Glomerular visceral epithelial cell (primary cell): ENCODE data around the gene ITGA2.

Experiments used
- DNase-seq: peaks from one replicate; pipeline ENCODE4 v3.0.0-alpha.2; 2016; ENCODE audit errors: extremely low spot score

Gene ITGA2

DNA sequence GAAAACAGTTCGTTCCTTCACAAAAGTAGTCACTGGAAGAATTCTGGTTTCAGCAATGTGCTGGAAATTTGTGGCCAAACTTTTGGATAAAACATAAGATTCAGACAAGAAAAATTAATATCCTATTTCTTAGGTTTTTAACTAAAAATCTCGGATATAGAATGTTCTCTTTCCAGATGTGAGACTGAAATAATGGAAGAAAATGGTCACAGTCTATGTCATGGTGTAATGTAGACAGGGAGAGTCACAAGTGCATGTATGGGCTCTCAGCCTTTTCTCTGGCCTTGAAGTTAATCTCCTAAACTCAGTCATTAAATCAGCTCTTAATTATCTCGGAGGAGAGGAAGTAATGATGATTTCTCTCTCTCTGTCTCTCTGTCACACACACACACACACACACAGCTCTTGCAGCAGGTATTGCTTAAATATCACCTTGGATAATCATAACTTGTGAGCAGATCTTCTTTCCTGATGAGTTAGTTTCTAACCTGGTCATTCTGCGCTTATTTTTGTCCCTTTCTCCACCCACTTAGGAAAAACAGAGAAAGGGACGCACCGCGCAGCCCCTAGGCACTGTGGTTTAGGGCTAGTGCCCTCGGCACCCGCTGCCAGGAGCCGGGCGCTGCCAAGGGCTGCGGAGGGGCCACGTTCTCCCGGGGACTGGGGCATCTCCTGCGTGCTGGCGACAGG, 672 bp upstream of the ITGA2 start:
- peak; percentile 23 for DNase-seq

DNA sequence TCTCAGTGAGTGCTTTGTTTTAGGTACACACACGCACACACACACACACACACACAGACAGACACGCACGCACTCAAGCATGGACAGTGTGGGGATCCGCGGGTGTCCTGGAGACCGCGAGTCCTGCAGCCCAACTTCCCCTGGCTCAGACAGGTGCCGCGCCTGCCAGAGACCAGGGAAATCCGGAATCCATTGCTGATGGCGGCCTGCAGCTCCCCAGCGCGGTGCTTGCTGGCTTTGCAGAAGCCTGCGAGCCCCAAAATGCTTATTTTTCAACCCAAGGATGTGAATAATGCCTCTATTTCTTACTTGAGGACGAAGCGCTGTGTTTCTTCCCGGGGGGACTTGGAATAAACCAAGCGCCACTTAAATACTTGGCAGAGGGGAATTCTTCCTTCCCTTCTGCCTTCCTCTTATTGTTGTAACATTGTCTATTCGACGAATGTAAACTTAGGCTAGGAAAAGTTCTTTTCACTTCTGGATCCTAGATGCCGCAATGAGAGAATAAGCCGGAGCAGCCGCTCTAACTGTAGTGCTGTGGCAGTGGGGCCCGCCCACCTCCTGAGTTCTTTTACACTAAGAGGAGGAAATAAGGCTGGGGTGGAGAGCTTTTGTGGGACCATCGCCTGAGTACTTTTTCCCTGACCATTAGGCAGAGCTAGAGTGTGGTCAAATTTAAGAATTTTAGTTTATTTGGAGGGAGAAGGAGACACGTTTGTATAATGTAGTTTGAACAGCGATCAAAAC, 802 bp downstream of the ITGA2 start:
- peak; percentile 58 for DNase-seq

DNA sequence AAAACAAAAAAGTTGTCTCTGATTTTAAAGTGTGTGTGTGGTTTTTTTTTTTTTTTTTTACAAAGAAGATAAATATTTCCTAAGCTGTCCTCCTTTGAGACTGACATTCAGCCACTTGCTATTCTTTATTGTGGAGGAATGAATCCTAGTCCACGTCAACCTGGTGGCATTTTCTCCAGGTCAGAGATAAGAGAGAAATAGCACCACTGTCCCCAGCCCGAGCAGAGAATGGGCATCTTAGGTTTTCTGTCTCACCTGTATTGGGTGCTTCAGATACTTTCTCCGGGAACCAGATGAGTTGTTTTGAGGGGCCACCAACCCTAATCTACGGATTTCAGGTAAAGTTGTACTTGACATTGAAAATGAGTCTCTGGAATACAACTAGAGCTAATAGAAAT, 1.4 kb downstream of the ITGA2 start:
- DNase-seq, result no peak

DNA sequence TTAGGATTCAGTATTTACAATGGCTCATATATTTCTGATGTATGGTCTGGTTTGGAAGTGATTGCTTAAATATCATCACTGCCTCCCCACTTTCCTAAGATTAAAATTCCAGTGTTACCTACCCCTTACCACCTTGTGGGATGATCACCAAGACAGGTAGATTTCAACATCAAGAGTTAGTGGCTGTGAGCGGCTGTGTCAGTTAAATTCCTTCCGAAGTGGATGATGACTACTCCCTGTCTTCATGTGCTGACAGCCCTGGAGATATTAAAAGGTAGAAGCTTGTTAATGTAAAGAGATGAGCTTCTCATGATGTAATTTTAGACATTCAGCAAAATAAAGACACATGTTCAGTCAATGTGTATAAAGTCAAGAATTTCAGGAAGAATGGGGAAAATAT, 4.2 kb downstream of the ITGA2 start:
- DNase-seq, result no peak

DNA sequence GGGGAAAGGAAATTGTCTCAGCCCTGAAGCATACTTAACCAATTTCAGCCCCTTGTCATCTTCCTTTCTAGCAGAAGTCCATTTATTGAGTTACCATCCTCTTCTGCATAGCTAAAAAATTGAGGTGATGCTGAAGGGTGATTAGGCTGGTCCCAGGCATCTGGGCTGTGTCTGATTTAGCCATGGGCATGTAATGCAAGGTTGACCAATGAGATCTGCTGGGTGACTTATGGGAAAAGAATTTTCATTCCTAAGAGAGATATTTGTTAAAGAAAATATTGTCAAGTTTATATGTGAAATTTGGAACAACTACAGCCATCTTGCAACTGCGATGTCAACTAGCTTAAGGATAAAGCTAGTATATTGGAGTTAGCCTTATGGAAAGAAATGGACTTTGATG, 5.1 kb downstream of the ITGA2 start:
- DNase-seq, result no peak

DNA sequence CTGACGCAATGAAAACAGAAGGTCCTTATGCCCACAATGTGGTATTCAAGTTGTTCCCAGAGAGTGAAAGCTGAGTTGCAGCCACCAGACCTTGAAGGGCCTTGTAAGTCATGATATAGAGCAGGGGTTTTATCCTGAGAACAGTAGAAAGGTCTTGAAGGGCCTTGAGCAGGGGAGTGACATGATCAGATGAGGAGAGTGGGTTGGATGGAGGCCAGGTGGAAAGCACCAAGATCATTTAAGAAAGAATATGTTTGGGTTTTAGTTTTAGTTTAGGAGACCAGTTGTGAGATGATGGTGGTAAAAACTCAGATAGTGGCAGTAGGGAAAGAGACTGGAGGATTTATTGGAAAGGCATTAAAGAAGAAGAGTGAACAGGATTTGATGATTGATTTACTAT, 5.9 kb downstream of the ITGA2 start:
- no peak for DNase-seq

DNA sequence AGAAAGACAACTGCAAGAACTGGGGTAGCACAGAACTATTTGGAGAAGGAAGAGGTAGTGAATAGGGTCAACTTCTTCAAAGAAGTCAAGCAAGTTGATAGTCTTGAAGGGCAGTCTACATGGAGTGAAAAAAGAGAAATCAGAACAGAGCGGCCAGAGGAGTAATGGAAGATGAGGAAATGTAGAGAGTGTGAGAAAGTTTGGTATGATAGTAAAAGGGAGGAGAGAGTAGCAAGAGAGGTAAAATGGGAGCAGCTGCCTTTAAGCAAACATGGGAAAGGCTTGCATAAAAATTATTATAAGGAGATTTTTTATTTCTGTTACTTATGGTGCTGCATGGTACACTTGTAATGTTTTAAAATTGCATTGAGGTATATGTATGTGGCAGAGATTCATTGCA, 6.8 kb downstream of the ITGA2 start:
- no peak for DNase-seq

DNA sequence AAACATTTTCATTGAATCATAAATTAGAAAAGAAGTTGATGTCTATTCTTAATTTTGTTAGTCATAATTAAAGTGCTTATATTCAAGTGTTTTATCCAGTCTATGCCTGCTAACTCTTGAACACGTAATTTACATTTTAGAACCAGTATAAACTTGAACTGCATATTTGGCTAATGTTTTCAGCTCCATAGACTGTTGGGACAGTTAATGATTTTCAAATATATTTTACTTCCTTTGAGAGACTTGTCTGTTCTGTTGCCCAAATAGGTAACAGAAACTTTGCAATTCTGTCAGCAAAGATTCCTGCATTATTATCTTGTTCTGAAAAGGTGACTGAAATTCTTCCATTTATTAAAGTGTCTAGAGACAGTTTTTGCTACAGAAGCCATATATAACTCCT, 7.8 kb downstream of the ITGA2 start:
- no peak for DNase-seq

DNA sequence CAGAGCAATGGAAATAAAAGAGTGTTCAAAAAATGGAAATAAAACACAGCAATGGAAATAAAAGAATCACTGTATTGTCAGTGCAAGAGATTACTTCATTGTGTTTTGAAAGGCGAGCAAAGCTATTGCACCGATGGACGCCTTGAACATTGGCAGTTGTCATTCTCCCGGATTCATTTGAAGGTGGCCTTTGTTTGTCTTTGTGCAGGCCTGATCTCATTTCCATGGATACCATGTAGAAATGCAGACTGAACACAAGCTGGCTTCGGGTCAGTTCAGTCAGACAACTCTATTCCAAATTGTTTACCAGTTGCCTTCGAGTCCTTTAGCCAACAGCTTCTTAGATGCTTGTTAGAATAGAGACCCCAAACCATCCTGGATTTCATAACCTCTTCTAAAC, 8.3 kb downstream of the ITGA2 start:
- peak; percentile 32 for DNase-seq

DNA sequence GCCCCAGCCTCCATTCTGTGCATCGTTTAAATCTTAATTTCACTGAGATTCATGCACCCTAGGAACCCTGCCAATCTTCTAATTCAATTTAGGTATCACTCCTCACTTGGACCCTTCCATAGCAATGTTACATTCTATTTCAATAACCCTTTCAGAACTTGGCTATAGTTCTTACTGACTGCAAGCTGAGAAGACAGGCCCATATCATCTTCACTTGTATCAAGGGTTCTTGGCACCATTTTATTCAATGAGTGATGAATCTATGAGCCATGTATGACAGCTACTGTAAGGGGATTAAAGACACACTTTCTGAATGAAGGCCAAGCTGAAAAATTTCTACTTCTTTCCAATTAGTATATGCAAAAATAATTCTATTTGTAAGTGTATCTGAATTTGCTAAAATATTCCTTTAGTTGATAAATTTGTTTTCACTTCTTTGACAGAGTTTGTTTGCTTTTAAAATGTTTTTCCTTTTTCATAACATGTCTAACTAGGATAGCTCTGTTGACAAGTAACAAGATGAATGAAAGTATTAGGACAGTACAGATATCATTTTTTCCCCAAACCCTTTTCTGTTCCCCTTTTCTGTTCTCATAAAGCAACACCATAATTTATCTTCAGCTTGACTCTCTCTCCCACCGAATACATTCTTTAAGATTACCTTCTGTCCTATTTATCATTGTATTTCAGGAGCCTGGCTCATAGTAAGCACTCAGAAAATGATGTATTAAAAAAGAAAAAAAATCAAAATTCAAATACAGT, 9.6 kb downstream of the ITGA2 start:
- no peak for DNase-seq

DNA sequence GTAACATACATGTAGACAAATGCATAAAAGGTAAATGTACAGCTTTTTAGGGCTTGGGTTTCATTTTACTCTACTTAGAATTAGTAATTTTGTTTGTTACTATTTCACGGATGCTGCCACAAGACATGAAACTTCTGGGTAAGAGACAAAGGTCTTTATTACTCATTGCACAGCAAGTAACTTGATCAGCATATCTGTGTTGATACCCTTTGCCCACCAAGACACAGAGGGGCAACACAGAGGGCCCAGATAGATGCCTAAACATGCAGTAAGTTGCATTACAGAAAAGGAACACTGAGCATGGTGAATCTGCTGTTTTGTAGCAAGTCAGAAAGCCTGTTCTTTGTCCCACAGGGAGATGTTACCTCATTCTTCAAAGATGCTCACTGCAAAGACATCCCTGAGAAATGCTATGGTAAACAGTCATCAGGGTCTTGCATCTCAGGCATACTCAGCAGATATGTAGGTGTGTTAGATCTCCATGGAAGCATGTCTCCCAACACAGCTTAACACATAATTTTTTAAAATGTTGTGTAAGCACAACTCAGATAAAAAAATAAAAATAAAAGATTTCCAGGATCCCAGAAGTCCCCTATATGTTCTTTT, 10.3 kb downstream of the ITGA2 start:
- peak; percentile 18 for DNase-seq

DNA sequence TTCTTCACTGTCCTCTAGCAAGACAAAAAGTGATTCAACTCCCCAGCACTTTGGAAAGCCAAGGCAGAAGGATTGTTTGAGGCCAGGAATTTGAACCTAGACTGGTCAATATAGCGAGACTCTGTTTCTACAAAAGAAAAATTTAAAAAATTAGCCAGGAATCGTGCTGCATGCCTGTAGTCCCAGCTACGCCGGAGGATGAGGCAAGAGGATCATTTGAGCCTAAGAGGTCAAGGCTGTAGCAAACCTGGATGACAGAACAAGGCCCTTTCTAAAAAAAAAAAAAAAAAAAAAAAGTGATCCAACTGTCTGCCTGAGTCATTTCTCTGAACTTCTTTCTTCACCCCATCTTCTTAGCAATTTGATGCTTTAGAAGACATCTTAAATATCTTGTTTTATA, 12.4 kb downstream of the ITGA2 start:
- DNase-seq, result no peak

DNA sequence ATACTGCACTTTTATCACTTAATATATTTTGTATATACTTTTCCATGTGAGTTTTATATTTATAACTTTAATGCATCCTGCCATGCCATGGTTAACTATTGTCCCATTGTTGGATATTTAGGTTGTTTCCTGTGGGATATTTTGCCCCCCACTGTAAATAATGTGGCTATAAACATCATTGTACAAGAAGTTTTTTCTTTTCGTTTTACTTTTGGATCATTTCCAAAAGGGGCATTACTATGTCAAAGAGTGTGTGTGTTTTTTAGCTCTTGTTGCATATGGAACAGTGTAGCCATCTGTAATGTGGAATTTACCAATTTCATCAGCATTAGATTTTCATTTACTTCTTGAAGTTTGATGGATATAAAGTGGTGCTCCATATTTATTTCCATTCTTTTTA, 13.3 kb downstream of the ITGA2 start:
- no peak for DNase-seq

DNA sequence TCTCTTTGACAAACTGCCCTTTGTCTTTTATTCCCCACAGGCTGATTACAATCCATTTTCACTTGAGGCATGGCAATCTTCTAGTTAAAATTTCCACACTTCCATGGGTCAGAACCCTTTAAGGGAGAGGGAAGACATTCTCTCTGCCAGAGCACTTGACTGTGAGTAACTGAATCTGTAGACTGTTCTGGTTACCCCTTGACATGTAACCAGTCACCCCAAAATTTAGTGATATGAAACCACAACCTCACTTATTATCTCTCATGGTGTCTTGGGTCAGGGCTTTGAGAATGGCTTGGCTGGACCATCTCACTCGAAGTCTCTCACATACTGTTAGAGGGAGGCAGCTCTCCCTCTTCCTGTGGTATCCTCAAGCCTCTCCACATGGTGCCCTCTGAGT, 14.0 kb downstream of the ITGA2 start:
- DNase-seq, result no peak

DNA sequence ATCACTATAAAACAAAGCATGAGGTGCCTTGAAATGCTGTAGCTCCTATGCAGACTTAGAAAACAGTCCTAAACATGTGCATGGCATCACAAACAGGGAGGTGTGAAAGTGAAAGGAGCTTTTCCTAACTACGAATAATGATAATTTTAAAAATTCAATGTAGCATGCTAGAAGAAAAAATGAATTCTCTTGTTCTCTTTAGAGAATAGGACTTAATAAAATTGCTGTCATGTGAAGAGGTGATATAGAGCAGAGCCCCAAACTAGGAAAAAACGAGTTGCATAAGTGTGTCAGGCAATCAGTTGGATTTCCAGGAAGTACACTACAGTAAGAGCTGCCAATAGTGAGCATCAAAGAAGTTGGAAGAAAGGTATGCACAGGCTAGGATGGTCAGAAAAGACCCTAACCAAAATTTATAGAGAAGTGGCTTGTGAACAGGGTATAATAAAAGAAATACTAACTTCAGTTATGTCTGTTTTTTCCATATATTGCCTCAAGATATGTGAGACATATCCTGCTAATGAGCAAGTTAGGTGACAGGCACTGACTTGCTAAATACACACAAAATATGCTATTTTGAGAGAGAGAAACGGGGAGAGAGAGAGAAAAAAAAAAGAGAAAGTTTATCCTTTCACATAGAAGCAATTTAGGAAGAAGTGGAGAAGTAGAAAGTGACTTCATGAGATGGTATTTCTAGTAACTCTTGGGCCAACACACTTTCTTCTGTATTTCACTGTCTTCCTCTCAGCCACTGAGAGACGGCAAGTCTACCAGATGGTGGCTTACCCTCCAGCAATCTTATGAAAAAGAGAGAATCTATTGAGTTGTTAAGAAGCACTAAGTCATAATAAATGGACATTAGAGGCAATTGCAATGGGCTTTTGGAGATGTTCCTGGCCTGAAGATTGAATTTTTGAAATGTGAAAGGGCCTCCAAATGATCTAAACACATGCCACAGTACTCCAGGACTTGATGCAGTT, 18.0 kb downstream of the ITGA2 start:
- DNase-seq, result no peak

DNA sequence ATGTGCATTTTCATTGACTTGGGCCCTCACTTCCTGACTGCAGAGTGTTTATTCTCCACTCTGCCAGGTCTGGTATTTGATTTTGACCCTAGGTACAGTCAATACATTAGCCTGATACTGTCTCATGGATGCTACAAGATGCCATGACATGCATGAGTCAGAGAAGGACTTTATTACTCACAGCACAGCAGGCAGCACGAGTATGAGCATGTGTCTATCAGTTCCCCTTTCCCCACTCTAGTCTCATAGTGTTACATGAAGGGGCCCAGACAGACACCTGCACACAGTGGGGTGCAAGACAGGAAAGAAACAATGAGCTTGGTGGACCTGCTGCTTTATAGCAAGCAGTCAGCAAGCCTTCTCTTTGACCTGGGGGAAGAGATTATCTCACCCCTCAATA, 19.6 kb downstream of the ITGA2 start:
- peak; percentile 24 for DNase-seq

DNA sequence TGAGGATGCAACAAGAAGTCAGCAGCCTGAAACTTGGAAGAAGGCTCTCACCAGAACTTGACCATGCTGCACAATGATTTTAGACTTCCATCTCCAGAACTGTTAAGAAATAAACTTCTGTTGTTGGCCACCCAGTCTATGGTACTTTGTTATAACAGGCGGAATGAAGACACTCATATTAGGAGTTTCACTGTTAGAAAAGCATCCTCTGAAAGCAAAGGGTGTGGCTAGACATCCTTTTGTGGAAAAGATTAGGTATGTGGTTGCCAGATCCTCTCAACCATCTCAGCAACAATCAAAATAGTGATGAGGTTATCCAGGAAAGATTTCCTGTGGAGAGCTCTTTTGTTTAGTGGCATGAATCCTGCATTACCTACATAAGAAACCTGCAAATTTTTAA, 20.7 kb downstream of the ITGA2 start:
- DNase-seq, result no peak

DNA sequence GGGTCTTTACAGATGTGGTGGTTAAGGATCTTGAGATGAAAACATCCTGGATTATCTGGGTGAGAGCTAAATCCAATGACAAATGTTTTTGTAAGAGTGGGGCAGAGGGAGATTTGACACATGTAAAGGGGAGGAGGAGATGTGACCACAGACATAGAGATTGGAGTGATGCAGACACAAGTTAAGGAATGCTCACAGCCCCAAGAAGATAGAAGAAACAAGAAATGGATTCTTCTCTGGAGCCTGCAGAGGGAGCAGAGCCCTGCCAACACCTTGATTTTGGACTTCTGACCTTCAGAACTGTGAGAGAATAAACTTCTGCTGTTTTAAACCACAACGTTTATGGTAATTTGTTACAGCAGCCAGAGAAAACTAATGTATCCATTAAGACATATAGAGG, 21.7 kb downstream of the ITGA2 start:
- no peak for DNase-seq

DNA sequence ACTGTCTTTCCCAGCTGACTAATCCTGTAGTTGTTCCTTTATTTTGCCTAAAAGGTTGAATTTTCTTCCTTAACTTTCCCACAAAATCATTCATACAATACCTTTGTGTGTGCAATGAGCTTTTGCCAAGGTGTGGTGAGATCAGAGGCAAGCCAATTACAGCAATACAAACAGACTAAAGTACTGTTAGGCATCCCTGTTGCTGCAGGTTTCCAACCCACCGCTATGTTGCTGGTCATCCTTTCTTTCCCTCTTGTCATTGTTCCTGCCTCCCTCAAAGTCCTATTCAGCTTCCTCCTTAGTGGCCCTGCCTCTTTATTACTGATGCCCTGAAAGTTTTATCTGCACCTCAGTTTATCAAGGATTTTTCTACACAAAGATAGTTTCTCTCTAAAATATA, 22.1 kb downstream of the ITGA2 start:
- no peak for DNase-seq

DNA sequence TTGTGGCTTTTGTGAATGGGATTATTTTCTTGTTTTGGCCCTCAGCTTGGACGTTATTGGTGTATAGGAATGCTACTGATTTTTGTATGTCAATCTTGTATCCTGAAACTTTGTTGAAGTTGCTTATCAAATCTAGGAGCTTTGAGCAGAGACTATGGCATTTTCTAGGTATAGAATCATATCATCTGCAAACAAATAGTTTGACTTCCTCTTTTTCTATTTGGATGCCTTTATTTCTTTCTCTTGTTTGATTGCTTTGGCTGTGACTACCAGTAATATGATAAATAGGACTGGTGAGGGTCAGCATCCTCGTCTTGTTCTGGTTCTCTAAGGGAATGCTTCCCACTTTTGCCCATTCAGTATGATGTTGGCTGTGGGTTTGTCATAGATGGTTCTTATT, 24.7 kb downstream of the ITGA2 start:
- no peak for DNase-seq

DNA sequence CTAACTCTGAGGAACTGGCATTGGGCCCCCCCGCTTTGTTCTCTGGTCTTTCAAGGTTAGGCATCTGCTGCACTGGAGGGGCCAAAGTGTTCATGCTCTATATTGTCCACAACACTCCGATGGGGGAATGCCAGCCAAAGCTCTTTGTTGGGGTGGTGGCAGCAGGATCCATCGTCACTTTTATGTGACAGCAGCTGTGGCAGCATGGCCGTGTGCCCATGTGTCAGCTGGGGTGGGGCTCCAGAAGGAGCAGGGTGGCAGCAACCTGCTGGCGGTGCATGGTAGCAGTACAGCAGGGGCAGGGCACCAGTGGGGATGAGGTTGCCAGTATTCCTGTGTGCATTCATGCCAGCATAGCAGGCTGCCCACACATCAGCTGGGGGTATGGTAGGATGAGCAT, 28.2 kb downstream of the ITGA2 start:
- no peak for DNase-seq
